GM21737 (cell line): ENCODE measurements around the gene NASP.
A peak's percentile ranks its signal among the peaks of the same experiment; 100 is the strongest.
"Not testable (repeated sequence)": the region's sequence is repeated elsewhere in the genome, so short reads cannot be mapped to it uniquely, and the experiment has no call there.

Experiments
- ATAC-seq: cut with Tn5 transposase; IDR thresholded peaks from one replicate; pipeline ENCODE4 v1.9.1; 2021; ENCODE audit warnings: mild to moderate bottlenecking, moderate library complexity; ENCODE audit not compliant: unreplicated experiment

Gene NASP

GRCh38 chr1:45569962-45570581 lies 13.8 kb upstream of the NASP start:
- ATAC-seq = peak; percentile 75

DNA sequence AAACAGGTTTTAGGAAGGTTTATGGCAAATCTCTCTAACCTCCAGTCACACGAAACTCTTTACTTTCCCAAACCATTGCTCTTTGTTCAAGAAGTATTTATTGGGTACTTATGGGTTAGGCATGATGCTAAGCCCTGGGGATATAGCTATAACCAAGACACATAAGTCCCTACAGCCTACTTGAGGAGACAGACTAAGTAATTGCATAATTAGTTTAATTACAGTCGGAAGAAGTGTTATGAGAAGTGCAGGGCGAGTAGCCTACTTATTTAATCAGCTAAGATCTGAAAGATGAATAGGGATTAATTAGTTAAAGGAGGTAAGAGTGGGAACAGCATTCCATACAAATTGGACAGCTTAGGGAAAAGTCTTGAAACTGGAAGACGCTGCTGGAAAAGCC lies 13.2 kb upstream of the NASP start:
- no peak for ATAC-seq

- ATAC-seq = no peak
Measured at GRCh38 chr1:45573231-45573804, 10.5 kb upstream of the NASP start.

DNA sequence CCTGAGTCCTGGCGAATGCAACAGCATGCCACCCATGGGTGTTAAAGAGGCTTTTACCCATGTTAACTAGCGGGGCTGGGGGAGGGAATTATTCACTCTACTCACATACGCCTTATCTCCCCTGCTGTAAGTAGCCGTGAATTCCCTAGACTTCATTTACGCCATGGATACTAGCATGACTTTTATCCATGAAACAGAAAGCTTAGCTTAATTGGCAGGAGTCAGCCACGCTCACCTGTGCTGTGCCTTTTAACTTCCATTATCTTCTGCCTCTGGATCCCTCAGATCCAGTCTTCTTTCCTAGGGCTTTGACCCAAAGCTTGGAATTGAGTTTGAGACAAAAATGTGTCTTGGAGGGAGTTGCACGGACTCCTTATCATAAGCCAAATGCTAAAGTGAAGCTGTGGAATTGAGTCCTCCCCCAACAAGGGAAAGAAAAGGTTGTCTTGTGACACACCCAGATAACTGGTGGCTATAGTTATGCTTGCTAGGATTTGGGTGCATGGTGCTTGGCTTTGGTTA lies 9.7 kb upstream of the NASP start:
- no peak for ATAC-seq

GRCh38 chr1:45583264-45583665 lies 576 bp upstream of the NASP start:
- ATAC-seq = peak; percentile 66

- peak; percentile 38 for ATAC-seq
Measured at GRCh38 chr1:45584351-45585109, 689 bp downstream of the NASP start.

DNA sequence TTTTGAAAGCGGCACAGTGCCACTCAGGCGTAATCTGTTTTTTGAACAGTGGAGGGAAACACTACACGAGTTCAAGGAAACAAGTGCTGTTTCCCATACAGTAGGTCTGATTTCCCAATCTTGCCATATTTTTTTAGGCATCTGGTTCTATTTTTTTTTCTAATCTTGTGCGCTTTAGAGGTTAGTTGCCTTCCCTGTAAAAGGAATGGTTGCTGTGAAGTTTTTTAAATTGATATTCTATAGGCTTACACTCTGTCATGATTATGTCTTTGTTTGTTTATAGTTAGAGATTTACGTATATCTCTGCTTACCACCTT lies 1.2 kb downstream of the NASP start:
- no peak for ATAC-seq

GRCh38 chr1:45585496-45586075 lies 1.7 kb downstream of the NASP start:
- ATAC-seq = no peak

DNA sequence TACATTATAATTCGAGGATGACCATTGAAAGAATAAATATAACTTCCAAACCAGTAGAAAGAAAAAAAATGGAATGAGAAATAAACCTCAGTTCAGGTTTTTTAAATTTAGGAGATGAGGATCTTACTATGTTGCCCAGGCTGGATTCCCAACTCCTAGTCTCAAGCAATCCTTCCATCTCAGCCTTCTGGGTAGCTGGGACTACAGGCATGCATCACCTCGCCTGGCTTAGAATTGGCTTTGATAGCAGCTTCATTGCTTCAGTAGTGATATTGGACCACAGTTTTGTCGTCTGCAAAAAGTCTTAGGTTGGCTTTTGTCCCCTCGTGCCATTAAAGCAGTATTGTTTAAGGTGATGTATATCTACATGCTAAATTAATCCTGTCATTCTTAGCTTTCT lies 2.9 kb downstream of the NASP start:
- ATAC-seq = no peak

DNA sequence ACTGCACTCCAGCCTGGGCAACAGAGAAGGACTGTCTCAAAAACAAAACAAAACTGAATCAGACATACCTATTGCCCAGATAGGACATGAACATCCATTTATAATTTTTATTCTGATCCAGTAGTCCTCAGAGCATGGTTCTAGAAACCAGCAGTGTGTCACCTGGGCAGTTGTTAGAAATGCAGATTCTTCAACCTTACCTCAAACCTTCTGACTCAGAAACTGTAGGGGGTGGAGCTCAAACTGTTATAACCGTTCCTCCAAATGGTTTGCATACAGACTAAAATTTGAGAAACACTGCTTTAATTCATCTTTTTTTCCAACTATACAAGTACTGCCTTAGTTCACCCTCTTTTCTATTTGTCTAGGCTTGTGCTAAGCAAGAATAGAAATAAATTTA lies 6.0 kb downstream of the NASP start:
- ATAC-seq = no peak

GRCh38 chr1:45594412-45594811 lies 10.6 kb downstream of the NASP start:
- ATAC-seq = no peak

- not testable (repeated sequence) for ATAC-seq
Measured at GRCh38 chr1:45596765-45597164, 12.9 kb downstream of the NASP start.

DNA sequence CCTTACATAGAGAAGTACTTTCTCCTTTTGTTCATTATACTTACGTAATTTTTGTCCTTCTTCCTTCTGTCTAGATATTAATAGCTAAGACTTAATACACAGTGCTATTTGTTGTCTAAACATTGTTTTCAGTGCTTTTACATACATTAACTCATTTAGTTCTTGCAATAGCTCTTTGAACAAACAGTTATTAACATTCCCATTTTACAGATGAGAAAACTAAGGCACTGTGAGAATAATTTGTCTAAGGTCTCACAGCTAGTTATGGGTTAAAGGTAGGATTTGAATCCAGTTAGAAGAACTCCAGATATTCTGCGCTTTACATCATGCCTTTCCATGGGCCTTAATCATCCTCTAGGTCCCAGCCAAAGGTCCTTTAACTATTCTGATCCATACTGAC lies 20.4 kb downstream of the NASP start:
- ATAC-seq = no peak

- ATAC-seq = no peak
Measured at GRCh38 chr1:45607404-45608074, 23.7 kb downstream of the NASP start.

DNA sequence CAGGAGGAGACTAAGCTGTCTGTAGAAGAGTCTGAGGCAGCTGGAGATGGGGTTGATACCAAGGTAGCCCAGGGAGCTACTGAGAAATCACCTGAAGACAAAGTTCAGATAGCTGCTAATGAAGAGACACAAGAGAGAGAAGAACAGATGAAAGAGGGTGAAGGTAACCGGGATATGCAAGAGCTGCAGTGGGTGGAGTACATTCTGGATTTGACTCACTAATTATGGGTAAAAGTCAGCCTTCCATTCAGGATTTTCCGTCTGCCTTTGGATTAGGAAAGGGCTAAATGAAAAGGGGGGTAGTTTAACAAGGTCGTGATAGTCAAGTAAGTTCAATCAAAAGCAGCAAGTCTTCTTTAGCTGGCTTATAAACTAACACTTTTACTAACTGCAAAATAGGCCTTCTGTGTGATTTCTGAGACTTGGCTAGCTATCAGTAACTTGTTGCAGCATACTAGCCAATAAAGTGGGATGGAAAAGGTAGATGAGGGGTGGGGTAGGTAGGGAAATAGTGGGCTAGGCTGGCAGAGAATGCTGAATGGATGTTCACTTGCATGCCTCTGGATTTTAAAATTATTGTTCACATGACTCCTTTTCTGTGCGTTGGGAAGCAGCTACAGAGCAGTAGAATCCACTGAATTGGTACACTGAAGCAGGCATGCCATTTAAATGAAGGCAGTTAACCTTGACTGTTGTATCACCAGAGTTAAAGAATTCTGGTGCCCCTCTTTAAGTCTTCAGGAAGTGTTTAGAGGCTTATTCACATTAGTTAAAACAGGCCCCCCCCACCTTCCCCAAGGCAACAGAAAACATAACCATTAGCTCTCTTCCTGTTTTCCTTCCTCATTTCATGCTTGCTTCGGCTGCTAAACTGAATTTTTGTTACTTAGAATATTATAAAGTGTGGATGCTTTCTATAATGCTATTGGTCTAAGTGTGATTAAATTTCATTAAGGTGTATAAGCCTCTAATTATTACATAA lies 24.6 kb downstream of the NASP start:
- ATAC-seq = no peak

GRCh38 chr1:45610589-45611226 lies 26.9 kb downstream of the NASP start:
- no peak for ATAC-seq

DNA sequence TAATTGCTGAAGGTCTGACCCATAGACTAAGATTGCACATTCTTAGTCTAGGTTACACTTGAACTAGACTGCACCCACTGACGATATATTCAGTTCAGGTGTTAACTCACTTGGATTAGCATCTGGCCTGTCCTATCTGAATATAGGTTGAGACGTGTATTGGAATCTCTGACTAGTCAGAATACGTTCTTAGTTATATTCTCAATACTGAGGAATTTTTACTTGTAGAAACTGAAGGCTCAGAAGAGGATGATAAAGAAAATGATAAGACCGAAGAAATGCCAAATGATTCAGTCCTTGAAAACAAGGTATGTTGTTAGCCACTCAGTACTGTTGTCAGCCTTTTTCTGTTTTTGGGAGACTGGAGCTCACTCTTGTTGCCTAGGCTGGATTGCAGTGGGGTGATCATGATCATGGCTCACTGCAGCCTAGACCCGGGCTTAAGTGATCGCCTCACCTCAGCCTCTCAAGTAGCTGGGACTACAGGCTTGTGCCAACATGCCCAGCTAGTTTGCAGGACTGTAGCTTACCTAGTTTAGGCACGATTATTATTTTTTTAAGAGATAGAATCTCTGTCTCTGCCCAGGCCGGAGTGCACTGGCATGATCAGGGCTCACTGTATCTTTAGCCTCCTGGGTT lies 29.2 kb downstream of the NASP start:
- ATAC-seq = no peak

DNA sequence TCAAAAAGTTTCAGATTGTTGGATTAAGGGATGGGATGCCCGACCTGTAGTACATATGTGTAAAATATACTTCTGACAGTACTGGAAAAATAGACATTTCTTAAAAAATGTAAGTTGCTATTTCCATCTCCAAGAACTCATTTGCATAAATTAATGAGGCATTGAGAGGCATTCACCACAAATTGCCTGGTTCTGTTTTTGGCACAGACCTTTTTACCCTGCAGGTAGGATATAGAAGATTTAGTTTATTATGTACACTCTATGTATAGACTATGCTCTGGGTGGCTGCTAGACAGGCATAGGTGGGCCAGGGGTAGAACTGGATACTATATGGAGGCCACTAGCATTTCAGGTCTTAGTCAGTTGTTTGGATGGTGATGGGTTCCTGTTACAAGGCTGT lies 32.0 kb downstream of the NASP start:
- ATAC-seq = no peak

DNA sequence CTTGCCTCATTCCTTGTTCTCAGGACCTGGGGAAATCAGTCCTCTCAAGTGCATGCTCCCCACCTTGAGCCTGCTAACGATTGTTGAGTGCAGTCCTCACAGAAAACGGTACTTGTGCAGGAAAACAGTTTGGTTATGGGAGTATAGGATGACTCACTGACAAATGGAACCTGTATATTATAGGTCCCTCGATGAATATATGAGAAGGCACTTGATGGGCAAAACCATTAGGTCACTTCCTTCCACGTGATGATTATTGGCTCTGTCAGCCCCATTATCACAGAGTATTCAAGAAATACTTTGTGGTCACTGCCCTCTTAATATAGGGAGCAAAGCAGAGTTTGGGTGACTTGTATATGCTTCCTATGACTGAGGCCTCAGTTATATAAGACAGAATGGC lies 33.8 kb downstream of the NASP start:
- ATAC-seq = no peak
